Measurements from ENCODE around the gene THAP9.

GRCh38 chr4:82930848-82931755, 30.6 kb downstream of the THAP9 start:
- no peak for TF ChIP-seq CTCF (IDR thresholded peaks at IDR 0.05; ENCODE audit: insufficient read depth, low read depth, low read length)
- TF ChIP-seq EZH2 (IDR thresholded peaks at IDR 0.05; ENCODE audit: insufficient read depth, low read length), result no peak

Data from astrocyte (in vitro differentiated cells and primary cell).